GM12864 (cell line): ENCODE measurements around the gene CDC6.

Source experiments
- DNase-seq: peaks from one replicate; pipeline ENCODE4 v3.0.0-alpha.2; 2011; ENCODE audit warnings: low read depth
- H3K4me3 ChIP-seq: 2 replicates; pipeline ENCODE4 v1.5.1; 2011; ENCODE audit warnings: mild to moderate bottlenecking, low read depth, low read length, control low read depth
- CTCF ChIP-seq: IDR thresholded peaks from 2 replicates; pipeline ENCODE4 v1.5.1; 2011; ENCODE audit warnings: low read depth, mild to moderate bottlenecking, moderate library complexity, low read length, control low read depth, inconsistent platforms; ENCODE audit errors: missing control alignments

Gene CDC6

GRCh38 chr17:40306395-40306794, 18.7 kb downstream of the CDC6 start:
- TF ChIP-seq CTCF = no peak
- no peak for DNase-seq
- H3K4me3 ChIP-seq = no peak overlapping the region

- TF ChIP-seq CTCF = no peak
- DNase-seq = no peak
- no peak overlapping the region for H3K4me3 ChIP-seq
These were observed 19.5 kb downstream of the CDC6 start for GRCh38 chr17:40307001-40307730.

GRCh38 chr17:40307740-40308239, 20.1 kb downstream of the CDC6 start:
- DNase-seq = no peak
- no peak overlapping the region for H3K4me3 ChIP-seq
- no peak for TF ChIP-seq CTCF

- TF ChIP-seq CTCF = no peak
- no peak for DNase-seq
- no peak within 1 kb of the TSS for H3K4me3 ChIP-seq
These were observed 21.6 kb downstream of the CDC6 start, which contains the start of gene RARA for GRCh38 chr17:40309031-40309948. Gene RARA (plus strand): TSS chr17:40309180. CDS start chr17:40331219, 22,039 bp downstream.

- no peak for DNase-seq
- TF ChIP-seq CTCF = no peak
- H3K4me3 ChIP-seq = no peak overlapping the region
These were observed 22.4 kb downstream of the CDC6 start for GRCh38 chr17:40309949-40310510.

- TF ChIP-seq CTCF = no peak
- DNase-seq = no peak
These were observed 23.3 kb downstream of the CDC6 start for GRCh38 chr17:40310882-40311391.

More at GRCh38 chr17:40310882-40311391, 23.3 kb downstream of the CDC6 start:
- H3K4me3 ChIP-seq = no peak overlapping the region
